HFFc6 (cell line): ENCODE data around the gene SBF2. TPM values are rescaled to one million over a fixed set of nuclear protein-coding genes. Genes with fewer than 3 reads are reported as not detected.

Experiments used
- DNase-seq: peaks from one replicate; pipeline ENCODE4 v3.0.0-alpha.2; 2018
- H3K27ac Mint-ChIP-seq: 2 replicates; pipeline ENCODE4 v1.8.0; 2020; ENCODE audit warnings: mild to moderate bottlenecking, mixed read lengths
- H3K27me3 Mint-ChIP-seq: 2 replicates; pipeline ENCODE4 v1.8.0; 2021; ENCODE audit warnings: mild to moderate bottlenecking, moderate library complexity, mixed read lengths; ENCODE audit not compliant: insufficient read depth
- H3K36me3 Mint-ChIP-seq: 2 replicates; pipeline ENCODE4 v1.8.0; 2021; ENCODE audit warnings: low read depth, mixed read lengths
- H3K4me1 Mint-ChIP-seq: 2 replicates; pipeline ENCODE4 v1.8.0; 2020; ENCODE audit warnings: low read depth, mixed read lengths
- H3K4me3 Mint-ChIP-seq: 2 replicates; pipeline ENCODE4 v1.8.0; 2020; ENCODE audit warnings: mild to moderate bottlenecking, moderate library complexity, mixed read lengths
- H3K9me3 Mint-ChIP-seq: 2 replicates; pipeline ENCODE4 v1.8.0; 2020; ENCODE audit warnings: mild to moderate bottlenecking, mixed read lengths
- CTCF ChIP-seq: fragments of 200-600 bp; sonication (generic); IDR thresholded peaks from 2 replicates; pipeline ENCODE4 v1.5.0; 2021; ENCODE audit warnings: antibody characterized with exemption, mild to moderate bottlenecking
- total RNA-seq, 6 experiments: library from RNA; stranded (reverse); fragmentation: NEBNext Ultra II Directional; extraction: Animal tissue kit (Norgen Biotek cat#: 25700); gene quantifications; 2 replicates in 1 of 6; 3 replicates in 5 of 6; pipeline ENCODE4 v1.2.3, GENCODE V29; 2021

Gene SBF2
- total RNA-seq, 6 experiments from 2014 or later = 25.2 to 36.0 (median 30.7) TPM

- Mint-ChIP-seq H3K27me3 (no peaks in the 10 kb centered on the region), H3K4me3 (peak overlapping the region; percentile 43), H3K9me3 (no peaks in the 10 kb centered on the region), H3K4me1 (peaks cover 55% of the 10 kb centered on the region), H3K36me3 (peaks cover 60% of the 10 kb centered on the region), H3K27ac (peak overlapping the region; percentile 79)
- TF ChIP-seq CTCF = no peak
- DNase-seq = no peak
These were observed 311.0 kb downstream of the SBF2 start for GRCh38 chr11:9982796-9983579.

- peak overlapping the region; percentile 79 for H3K27ac Mint-ChIP-seq
- no peaks in the 10 kb centered on the region for H3K9me3 Mint-ChIP-seq
- DNase-seq = peak; percentile 30
- H3K4me3 Mint-ChIP-seq = peak overlapping the region; percentile 70
- no peaks in the 10 kb centered on the region; the same call in 1 of the 2 replicates for H3K27me3 Mint-ChIP-seq
- no peak for TF ChIP-seq CTCF
- H3K36me3 Mint-ChIP-seq = peaks cover 53% of the 10 kb centered on the region
- peaks cover 62% of the 10 kb centered on the region for H3K4me1 Mint-ChIP-seq
These were observed 311.8 kb downstream of the SBF2 start for GRCh38 chr11:9982127-9982795.

GRCh38 chr11:9980931-9981330 is 313.1 kb downstream of the SBF2 start:
- Mint-ChIP-seq H3K9me3 (no peaks in the 10 kb centered on the region), H3K4me1 (peaks cover 68% of the 10 kb centered on the region), H3K36me3 (peaks cover 43% of the 10 kb centered on the region), H3K27ac (no peak overlapping the region; the same call in 1 of the 2 replicates), H3K27me3 (no peaks in the 10 kb centered on the region; the same call in 1 of the 2 replicates), H3K4me3 (peak overlapping the region; percentile 37; the same call in 1 of the 2 replicates)
- no peak for DNase-seq
- no peak for TF ChIP-seq CTCF

- no peak for DNase-seq
- H3K9me3 Mint-ChIP-seq = no peaks in the 10 kb centered on the region
- TF ChIP-seq CTCF = no peak
- H3K27me3 Mint-ChIP-seq = no peaks in the 10 kb centered on the region; the same call in 1 of the 2 replicates
- peak overlapping the region; percentile 21; the same call in 1 of the 2 replicates for H3K4me3 Mint-ChIP-seq
- H3K27ac Mint-ChIP-seq = peak overlapping the region; percentile 57
- H3K36me3 Mint-ChIP-seq = peaks cover 29% of the 10 kb centered on the region
- peaks cover 73% of the 10 kb centered on the region for H3K4me1 Mint-ChIP-seq
These were observed 316.5 kb downstream of the SBF2 start for GRCh38 chr11:9977554-9977953.

- DNase-seq = no peak
- H3K4me1 Mint-ChIP-seq = peaks cover 66% of the 10 kb centered on the region
- peaks cover 22% of the 10 kb centered on the region for H3K36me3 Mint-ChIP-seq
- no peaks in the 10 kb centered on the region; the same call in 1 of the 2 replicates for H3K27me3 Mint-ChIP-seq
- no peak overlapping the region; the same call in 1 of the 2 replicates for H3K27ac Mint-ChIP-seq
- no peaks in the 10 kb centered on the region for H3K9me3 Mint-ChIP-seq
- TF ChIP-seq CTCF = no peak
- H3K4me3 Mint-ChIP-seq = no peak overlapping the region
These were observed 319.6 kb downstream of the SBF2 start for GRCh38 chr11:9974375-9974774.
